WTC11 (cell line): Measurements from ENCODE around the gene QDPR. TPM values are rescaled to one million over a fixed set of nuclear protein-coding genes. Genes with fewer than 3 reads are reported as not detected.

Experiments
- ATAC-seq: fragments of 200-7000 bp; cut with Tn5 transposase; 2 replicates; pipeline ENCODE4 v1.10.0; 2021; ENCODE audit warnings: mild to moderate bottlenecking, moderate library complexity
- CTCF ChIA-PET: fragments of 300-600 bp; sonication (Branson Sonifier 250); formaldehyde crosslinking; loops from one replicate; lab custom pipeline; 2021; ENCODE audit warnings: antibody characterized with exemption; lab: Charles Lee
- POLR2A ChIA-PET: fragments of 350-600 bp; sonication (Branson Sonifier 250); formaldehyde crosslinking; loops from one replicate; lab custom pipeline; 2021; ENCODE audit warnings: antibody characterized with exemption; lab: Charles Lee
- DNase-seq: peaks from one replicate; pipeline ENCODE4 v3.0.0; 2021; ENCODE audit warnings: low spot score
- H3K27ac Mint-ChIP-seq: 2 replicates; pipeline ENCODE4 v1.8.0; 2021; ENCODE audit warnings: mixed read lengths
- H3K27me3 Mint-ChIP-seq: 2 replicates; pipeline ENCODE4 v1.8.0; 2021; ENCODE audit warnings: low read depth, mild to moderate bottlenecking, moderate library complexity, mixed read lengths
- H3K36me3 Mint-ChIP-seq: 2 replicates; pipeline ENCODE4 v1.8.0; 2021; ENCODE audit warnings: mixed read lengths
- H3K4me1 Mint-ChIP-seq: 2 replicates; pipeline ENCODE4 v1.8.0; 2022; ENCODE audit warnings: mixed read lengths
- H3K4me3 Mint-ChIP-seq: 2 replicates; pipeline ENCODE4 v1.8.0; 2021; ENCODE audit warnings: mild to moderate bottlenecking, moderate library complexity, mixed read lengths
- H3K9me3 Mint-ChIP-seq: 2 replicates; pipeline ENCODE4 v1.8.0; 2021; ENCODE audit warnings: mixed read lengths
- CREM ChIP-seq: sonication (generic); formaldehyde crosslinking; IDR thresholded peaks from 2 replicates; pipeline ENCODE4 v1.8.1; 2022; ENCODE audit warnings: mild to moderate bottlenecking, missing genetic modification reagents, moderate library complexity
- ELF4 ChIP-seq: sonication (generic); formaldehyde crosslinking; IDR thresholded peaks from 2 replicates; pipeline ENCODE4 v1.8.1; 2022; ENCODE audit warnings: low read depth, mild to moderate bottlenecking, moderate library complexity, missing genetic modification reagents
- ETV6 ChIP-seq: sonication (generic); formaldehyde crosslinking; IDR thresholded peaks from 2 replicates; pipeline ENCODE4 v1.8.1; 2022; ENCODE audit warnings: mild to moderate bottlenecking, missing genetic modification reagents
- FOXP1 ChIP-seq: sonication (generic); formaldehyde crosslinking; IDR thresholded peaks from 2 replicates; pipeline ENCODE4 v1.8.0; 2022; ENCODE audit warnings: missing genetic modification reagents, mild to moderate bottlenecking, moderate library complexity, borderline replicate concordance
- GABPB1 ChIP-seq: sonication (generic); formaldehyde crosslinking; IDR thresholded peaks from 2 replicates; pipeline ENCODE4 v1.8.1; 2023; ENCODE audit warnings: mild to moderate bottlenecking, missing genetic modification reagents
- JUN ChIP-seq: sonication (generic); formaldehyde crosslinking; IDR thresholded peaks from 2 replicates; pipeline ENCODE4 v1.8.0; 2023; ENCODE audit warnings: mild to moderate bottlenecking, missing genetic modification reagents
- MXD4 ChIP-seq: fragments of 250-450 bp; sonication (Bioruptor Pico); IDR thresholded peaks from 2 replicates; pipeline ENCODE4 v1.8.0; 2021; ENCODE audit warnings: mild to moderate bottlenecking, moderate library complexity, borderline replicate concordance
- NFE2L1 ChIP-seq: sonication (generic); formaldehyde crosslinking; IDR thresholded peaks from 2 replicates; pipeline ENCODE4 v1.8.1; 2023; ENCODE audit warnings: missing genetic modification reagents
- NFYB ChIP-seq: sonication (generic); formaldehyde crosslinking; conservative IDR thresholded peaks from 2 replicates; pipeline ENCODE4 v1.8.0; 2022; ENCODE audit warnings: low read depth, missing genetic modification reagents
- NR1H2 ChIP-seq: sonication (generic); formaldehyde crosslinking; IDR thresholded peaks from 2 replicates; pipeline ENCODE4 v1.9.0; 2021; ENCODE audit warnings: mild to moderate bottlenecking, moderate library complexity, missing genetic modification reagents
- NR2C2 ChIP-seq: sonication (generic); formaldehyde crosslinking; IDR thresholded peaks from 2 replicates; pipeline ENCODE4 v1.8.0; 2022; ENCODE audit warnings: mild to moderate bottlenecking, missing genetic modification reagents
- RELA ChIP-seq: sonication (generic); formaldehyde crosslinking; IDR thresholded peaks from 2 replicates; pipeline ENCODE4 v1.8.1; 2022; ENCODE audit warnings: missing genetic modification reagents, mild to moderate bottlenecking, borderline replicate concordance
- RORB ChIP-seq: fragments of 250-450 bp; sonication (Bioruptor Pico); IDR thresholded peaks from 2 replicates; pipeline ENCODE4 v1.9.0; 2021; ENCODE audit warnings: mild to moderate bottlenecking
- TP53 ChIP-seq: sonication (generic); formaldehyde crosslinking; IDR thresholded peaks from 2 replicates; pipeline ENCODE4 v1.8.1; 2023; ENCODE audit warnings: mild to moderate bottlenecking, missing genetic modification reagents
- ZNF219 ChIP-seq: sonication (generic); formaldehyde crosslinking; IDR thresholded peaks from 2 replicates; pipeline ENCODE4 v1.8.0; 2023; ENCODE audit warnings: missing genetic modification reagents, mild to moderate bottlenecking, borderline replicate concordance
- total RNA-seq: library from RNA; stranded (reverse); gene quantifications from 3 replicates; pipeline ENCODE4 v1.2.3, GENCODE V29; 2021
- TF ChIP-seq, protein P1 (sequence below): sonication (generic); formaldehyde crosslinking; IDR thresholded peaks from 2 replicates; pipeline ENCODE4 v1.8.1; 2022; ENCODE audit warnings: low read depth, mild to moderate bottlenecking, moderate library complexity, missing genetic modification reagents, borderline replicate concordance
- TF ChIP-seq, protein P2 (sequence below): sonication (generic); formaldehyde crosslinking; IDR thresholded peaks from 2 replicates; pipeline ENCODE4 v1.8.1; 2023; ENCODE audit warnings: mild to moderate bottlenecking, missing genetic modification reagents
- TF ChIP-seq, protein P3 (sequence below): sonication (generic); formaldehyde crosslinking; IDR thresholded peaks from 2 replicates; pipeline ENCODE4 v1.8.1; 2022; ENCODE audit warnings: mild to moderate bottlenecking, moderate library complexity, missing genetic modification reagents
- TF ChIP-seq, protein P4 (sequence below): fragments of 250-450 bp; sonication (Bioruptor Pico); IDR thresholded peaks from 2 replicates; pipeline ENCODE4 v1.9.0; 2021; ENCODE audit warnings: mild to moderate bottlenecking, borderline replicate concordance
- TF ChIP-seq, protein P5 (sequence below): sonication (generic); formaldehyde crosslinking; IDR thresholded peaks from 2 replicates; pipeline ENCODE4 v1.8.0; 2022; ENCODE audit warnings: missing genetic modification reagents
- TF ChIP-seq, protein P6 (sequence below): fragments of 250-450 bp; sonication (Bioruptor Pico); IDR thresholded peaks from 2 replicates; pipeline ENCODE4 v1.9.0; 2021; ENCODE audit warnings: mild to moderate bottlenecking

Gene QDPR
- total RNA-seq, 1 experiment from 2014 or later = 33.6 TPM

DNA sequence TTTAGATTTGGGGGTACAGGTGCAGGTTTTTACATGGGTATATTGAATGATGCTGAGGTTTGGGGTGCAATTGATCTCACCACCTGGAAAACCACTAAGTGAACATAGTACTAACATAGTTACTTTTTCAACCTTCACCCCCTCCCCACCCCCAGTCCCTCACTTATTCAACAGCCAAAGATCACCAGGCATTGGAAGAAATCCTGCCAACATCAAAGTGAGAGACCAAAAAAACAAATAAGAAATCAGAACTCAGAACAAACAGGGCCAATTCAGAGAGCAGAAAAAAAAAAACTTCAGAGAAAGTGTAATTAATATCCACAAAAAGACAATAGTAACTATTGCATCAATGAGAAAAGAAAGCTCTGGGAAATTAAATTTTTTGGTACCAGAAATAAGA lies 44.6 kb upstream of the QDPR start:
- Mint-ChIP-seq H3K9me3 (no peaks in the 10 kb centered on the region), H3K4me1 (no peaks in the 10 kb centered on the region), H3K27ac (no peak overlapping the region), H3K36me3 (no peaks in the 10 kb centered on the region), H3K4me3 (no peak overlapping the region), H3K27me3 (peaks cover 4% of the 10 kb centered on the region; the same call in 1 of the 2 replicates)
- DNase-seq (no peak), ATAC-seq (no peak)
- TF ChIP-seq TP53 (CRISPR knock-in tag) (no peak), FOXP1 (no peak), GABPB1 (no peak), NR2C2 (CRISPR knock-in tag) (no peak), MXD4 (CRISPR knock-in tag) (no peak), ELF4 (no peak), NFYB (CRISPR knock-in tag) (no peak), CREM (no peak), NFE2L1 (CRISPR knock-in tag) (no peak), RORB (CRISPR knock-in tag) (no peak), ETV6 (no peak)
- TF ChIP-seq, protein P1, sequence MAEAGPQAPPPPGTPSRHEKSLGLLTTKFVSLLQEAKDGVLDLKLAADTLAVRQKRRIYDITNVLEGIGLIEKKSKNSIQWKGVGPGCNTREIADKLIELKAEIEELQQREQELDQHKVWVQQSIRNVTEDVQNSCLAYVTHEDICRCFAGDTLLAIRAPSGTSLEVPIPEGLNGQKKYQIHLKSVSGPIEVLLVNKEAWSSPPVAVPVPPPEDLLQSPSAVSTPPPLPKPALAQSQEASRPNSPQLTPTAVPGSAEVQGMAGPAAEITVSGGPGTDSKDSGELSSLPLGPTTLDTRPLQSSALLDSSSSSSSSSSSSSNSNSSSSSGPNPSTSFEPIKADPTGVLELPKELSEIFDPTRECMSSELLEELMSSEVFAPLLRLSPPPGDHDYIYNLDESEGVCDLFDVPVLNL (CRISPR knock-in tag) = no peak
- TF ChIP-seq, protein P2, sequence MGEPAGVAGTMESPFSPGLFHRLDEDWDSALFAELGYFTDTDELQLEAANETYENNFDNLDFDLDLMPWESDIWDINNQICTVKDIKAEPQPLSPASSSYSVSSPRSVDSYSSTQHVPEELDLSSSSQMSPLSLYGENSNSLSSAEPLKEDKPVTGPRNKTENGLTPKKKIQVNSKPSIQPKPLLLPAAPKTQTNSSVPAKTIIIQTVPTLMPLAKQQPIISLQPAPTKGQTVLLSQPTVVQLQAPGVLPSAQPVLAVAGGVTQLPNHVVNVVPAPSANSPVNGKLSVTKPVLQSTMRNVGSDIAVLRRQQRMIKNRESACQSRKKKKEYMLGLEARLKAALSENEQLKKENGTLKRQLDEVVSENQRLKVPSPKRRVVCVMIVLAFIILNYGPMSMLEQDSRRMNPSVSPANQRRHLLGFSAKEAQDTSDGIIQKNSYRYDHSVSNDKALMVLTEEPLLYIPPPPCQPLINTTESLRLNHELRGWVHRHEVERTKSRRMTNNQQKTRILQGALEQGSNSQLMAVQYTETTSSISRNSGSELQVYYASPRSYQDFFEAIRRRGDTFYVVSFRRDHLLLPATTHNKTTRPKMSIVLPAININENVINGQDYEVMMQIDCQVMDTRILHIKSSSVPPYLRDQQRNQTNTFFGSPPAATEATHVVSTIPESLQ (CRISPR knock-in tag) = no peak
- TF ChIP-seq, protein P3, sequence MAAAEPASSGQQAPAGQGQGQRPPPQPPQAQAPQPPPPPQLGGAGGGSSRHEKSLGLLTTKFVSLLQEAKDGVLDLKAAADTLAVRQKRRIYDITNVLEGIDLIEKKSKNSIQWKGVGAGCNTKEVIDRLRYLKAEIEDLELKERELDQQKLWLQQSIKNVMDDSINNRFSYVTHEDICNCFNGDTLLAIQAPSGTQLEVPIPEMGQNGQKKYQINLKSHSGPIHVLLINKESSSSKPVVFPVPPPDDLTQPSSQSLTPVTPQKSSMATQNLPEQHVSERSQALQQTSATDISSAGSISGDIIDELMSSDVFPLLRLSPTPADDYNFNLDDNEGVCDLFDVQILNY (CRISPR knock-in tag) = no peak
- TF ChIP-seq, protein P4, sequence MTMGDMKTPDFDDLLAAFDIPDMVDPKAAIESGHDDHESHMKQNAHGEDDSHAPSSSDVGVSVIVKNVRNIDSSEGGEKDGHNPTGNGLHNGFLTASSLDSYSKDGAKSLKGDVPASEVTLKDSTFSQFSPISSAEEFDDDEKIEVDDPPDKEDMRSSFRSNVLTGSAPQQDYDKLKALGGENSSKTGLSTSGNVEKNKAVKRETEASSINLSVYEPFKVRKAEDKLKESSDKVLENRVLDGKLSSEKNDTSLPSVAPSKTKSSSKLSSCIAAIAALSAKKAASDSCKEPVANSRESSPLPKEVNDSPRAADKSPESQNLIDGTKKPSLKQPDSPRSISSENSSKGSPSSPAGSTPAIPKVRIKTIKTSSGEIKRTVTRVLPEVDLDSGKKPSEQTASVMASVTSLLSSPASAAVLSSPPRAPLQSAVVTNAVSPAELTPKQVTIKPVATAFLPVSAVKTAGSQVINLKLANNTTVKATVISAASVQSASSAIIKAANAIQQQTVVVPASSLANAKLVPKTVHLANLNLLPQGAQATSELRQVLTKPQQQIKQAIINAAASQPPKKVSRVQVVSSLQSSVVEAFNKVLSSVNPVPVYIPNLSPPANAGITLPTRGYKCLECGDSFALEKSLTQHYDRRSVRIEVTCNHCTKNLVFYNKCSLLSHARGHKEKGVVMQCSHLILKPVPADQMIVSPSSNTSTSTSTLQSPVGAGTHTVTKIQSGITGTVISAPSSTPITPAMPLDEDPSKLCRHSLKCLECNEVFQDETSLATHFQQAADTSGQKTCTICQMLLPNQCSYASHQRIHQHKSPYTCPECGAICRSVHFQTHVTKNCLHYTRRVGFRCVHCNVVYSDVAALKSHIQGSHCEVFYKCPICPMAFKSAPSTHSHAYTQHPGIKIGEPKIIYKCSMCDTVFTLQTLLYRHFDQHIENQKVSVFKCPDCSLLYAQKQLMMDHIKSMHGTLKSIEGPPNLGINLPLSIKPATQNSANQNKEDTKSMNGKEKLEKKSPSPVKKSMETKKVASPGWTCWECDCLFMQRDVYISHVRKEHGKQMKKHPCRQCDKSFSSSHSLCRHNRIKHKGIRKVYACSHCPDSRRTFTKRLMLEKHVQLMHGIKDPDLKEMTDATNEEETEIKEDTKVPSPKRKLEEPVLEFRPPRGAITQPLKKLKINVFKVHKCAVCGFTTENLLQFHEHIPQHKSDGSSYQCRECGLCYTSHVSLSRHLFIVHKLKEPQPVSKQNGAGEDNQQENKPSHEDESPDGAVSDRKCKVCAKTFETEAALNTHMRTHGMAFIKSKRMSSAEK (CRISPR knock-in tag) = no peak
- ChIA-PET POLR2A (no interaction called here), CTCF (no interaction called here)

DNA sequence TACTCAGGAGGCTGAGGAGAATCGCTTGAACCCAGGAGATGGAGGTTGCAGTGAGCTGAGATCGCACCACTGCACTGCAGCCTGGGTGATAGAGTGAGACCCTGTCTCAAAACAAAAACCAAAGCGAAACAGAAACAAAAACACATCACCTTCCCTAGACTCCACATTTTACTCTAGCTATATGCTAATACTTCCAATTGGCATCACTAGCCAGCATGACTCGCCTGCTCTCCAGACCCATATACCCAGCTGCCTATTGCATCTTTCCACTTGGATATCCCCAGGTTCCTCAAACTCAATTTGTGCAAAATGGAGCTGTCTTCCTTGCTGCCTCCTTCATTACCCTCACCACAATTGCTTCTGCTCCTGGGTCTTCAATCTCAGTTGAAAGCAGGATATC lies 42.7 kb upstream of the QDPR start:
- no peaks in the 10 kb centered on the region for H3K9me3 Mint-ChIP-seq
- H3K4me3 Mint-ChIP-seq = no peak overlapping the region
- no peak for DNase-seq
- no peaks in the 10 kb centered on the region for H3K4me1 Mint-ChIP-seq
- ChIA-PET CTCF (no interaction called here), POLR2A (no interaction called here)
- H3K27me3 Mint-ChIP-seq = peaks cover 4% of the 10 kb centered on the region; the same call in 1 of the 2 replicates
- H3K36me3 Mint-ChIP-seq = no peaks in the 10 kb centered on the region
- H3K27ac Mint-ChIP-seq = no peak overlapping the region
- ATAC-seq = no peak
- TF ChIP-seq NR1H2 (CRISPR knock-in tag) = no peak
- TF ChIP-seq, protein P5, sequence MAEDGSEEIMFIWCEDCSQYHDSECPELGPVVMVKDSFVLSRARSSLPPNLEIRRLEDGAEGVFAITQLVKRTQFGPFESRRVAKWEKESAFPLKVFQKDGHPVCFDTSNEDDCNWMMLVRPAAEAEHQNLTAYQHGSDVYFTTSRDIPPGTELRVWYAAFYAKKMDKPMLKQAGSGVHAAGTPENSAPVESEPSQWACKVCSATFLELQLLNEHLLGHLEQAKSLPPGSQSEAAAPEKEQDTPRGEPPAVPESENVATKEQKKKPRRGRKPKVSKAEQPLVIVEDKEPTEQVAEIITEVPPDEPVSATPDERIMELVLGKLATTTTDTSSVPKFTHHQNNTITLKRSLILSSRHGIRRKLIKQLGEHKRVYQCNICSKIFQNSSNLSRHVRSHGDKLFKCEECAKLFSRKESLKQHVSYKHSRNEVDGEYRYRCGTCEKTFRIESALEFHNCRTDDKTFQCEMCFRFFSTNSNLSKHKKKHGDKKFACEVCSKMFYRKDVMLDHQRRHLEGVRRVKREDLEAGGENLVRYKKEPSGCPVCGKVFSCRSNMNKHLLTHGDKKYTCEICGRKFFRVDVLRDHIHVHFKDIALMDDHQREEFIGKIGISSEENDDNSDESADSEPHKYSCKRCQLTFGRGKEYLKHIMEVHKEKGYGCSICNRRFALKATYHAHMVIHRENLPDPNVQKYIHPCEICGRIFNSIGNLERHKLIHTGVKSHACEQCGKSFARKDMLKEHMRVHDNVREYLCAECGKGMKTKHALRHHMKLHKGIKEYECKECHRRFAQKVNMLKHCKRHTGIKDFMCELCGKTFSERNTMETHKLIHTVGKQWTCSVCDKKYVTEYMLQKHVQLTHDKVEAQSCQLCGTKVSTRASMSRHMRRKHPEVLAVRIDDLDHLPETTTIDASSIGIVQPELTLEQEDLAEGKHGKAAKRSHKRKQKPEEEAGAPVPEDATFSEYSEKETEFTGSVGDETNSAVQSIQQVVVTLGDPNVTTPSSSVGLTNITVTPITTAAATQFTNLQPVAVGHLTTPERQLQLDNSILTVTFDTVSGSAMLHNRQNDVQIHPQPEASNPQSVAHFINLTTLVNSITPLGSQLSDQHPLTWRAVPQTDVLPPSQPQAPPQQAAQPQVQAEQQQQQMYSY = no peak
- no peak for TF ChIP-seq JUN (CRISPR knock-in tag)
- no peak for TF ChIP-seq ZNF219 (CRISPR knock-in tag)
- TF ChIP-seq, protein P6, sequence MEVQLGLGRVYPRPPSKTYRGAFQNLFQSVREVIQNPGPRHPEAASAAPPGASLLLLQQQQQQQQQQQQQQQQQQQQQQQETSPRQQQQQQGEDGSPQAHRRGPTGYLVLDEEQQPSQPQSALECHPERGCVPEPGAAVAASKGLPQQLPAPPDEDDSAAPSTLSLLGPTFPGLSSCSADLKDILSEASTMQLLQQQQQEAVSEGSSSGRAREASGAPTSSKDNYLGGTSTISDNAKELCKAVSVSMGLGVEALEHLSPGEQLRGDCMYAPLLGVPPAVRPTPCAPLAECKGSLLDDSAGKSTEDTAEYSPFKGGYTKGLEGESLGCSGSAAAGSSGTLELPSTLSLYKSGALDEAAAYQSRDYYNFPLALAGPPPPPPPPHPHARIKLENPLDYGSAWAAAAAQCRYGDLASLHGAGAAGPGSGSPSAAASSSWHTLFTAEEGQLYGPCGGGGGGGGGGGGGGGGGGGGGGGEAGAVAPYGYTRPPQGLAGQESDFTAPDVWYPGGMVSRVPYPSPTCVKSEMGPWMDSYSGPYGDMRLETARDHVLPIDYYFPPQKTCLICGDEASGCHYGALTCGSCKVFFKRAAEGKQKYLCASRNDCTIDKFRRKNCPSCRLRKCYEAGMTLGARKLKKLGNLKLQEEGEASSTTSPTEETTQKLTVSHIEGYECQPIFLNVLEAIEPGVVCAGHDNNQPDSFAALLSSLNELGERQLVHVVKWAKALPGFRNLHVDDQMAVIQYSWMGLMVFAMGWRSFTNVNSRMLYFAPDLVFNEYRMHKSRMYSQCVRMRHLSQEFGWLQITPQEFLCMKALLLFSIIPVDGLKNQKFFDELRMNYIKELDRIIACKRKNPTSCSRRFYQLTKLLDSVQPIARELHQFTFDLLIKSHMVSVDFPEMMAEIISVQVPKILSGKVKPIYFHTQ (CRISPR knock-in tag) = no peak
- TF ChIP-seq RELA (CRISPR knock-in tag) = no peak
